Bronchial epithelial cell (primary cell): ENCODE data around the gene TEX38. TPM values are rescaled to one million over a fixed set of nuclear protein-coding genes. Genes with fewer than 3 reads are reported as not detected.
"Not testable (repeated sequence)": the region's sequence is repeated elsewhere in the genome, so short reads cannot be mapped to it uniquely, and the experiment has no call there.

ENCODE experiments used
- DNase-seq: peaks from one replicate; pipeline ENCODE4 v3.0.0-alpha.2; 2010; ENCODE audit warnings: low read depth
- FAIRE-seq: peaks from 2 replicates; lab custom pipeline; 2011; peaks lifted over from hg19 to GRCh38; lab: Jason Lieb, UNC
- H3K27me3 ChIP-seq: 2 replicates; pipeline ENCODE4 v1.5.1; 2011; ENCODE audit warnings: low read length; ENCODE audit not compliant: control insufficient read depth, insufficient read depth
- H3K36me3 ChIP-seq: 2 replicates; pipeline ENCODE4 v1.5.1; 2011; ENCODE audit warnings: low read length; ENCODE audit not compliant: control insufficient read depth, insufficient read depth
- H3K4me3 ChIP-seq: 2 replicates; pipeline ENCODE4 v1.5.1; 2011; ENCODE audit warnings: mild to moderate bottlenecking, low read depth, low read length, control low read depth
- total RNA-seq: library from RNA; depleted of rRNA; stranded (reverse); fragments of >200 nt; gene quantifications from 2 replicates; pipeline ENCODE4 v1.2.1, GENCODE V29; 2014
- TF ChIP-seq, protein P1 (sequence below): IDR thresholded peaks from 2 replicates; pipeline ENCODE4 v1.5.1; 2011; ENCODE audit warnings: mild to moderate bottlenecking, moderate library complexity, low read length, control low read depth, inconsistent platforms; ENCODE audit not compliant: insufficient read depth, severe bottlenecking

The TEX38 gene
- total RNA-seq, 1 donor from 2014 or later = not detected

DNA sequence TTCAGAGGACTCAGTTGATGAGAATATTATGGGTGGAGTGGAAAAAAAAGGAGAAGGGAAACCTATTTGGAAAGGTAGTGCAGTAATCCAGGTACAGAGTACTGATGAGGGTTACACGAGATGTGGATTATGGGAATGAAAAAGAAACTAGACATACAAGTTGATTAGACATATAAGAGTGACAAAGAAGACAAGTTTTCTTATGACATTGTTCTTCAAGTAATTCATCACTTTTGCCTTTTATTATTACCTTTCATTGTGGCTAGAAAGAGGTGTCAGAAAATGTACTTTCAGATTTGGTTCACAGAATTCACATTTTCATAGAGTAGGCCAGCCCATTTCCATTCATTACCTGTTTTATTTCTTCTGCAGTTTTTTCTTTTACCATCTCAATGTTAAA lies 13.9 kb upstream of the TEX38 start:
- Histone ChIP-seq H3K4me3 (no peak overlapping the region), H3K36me3 (no peaks in the 10 kb centered on the region), H3K27me3 (no peaks in the 10 kb centered on the region)
- FAIRE-seq = no peak
- TF ChIP-seq, protein P1, sequence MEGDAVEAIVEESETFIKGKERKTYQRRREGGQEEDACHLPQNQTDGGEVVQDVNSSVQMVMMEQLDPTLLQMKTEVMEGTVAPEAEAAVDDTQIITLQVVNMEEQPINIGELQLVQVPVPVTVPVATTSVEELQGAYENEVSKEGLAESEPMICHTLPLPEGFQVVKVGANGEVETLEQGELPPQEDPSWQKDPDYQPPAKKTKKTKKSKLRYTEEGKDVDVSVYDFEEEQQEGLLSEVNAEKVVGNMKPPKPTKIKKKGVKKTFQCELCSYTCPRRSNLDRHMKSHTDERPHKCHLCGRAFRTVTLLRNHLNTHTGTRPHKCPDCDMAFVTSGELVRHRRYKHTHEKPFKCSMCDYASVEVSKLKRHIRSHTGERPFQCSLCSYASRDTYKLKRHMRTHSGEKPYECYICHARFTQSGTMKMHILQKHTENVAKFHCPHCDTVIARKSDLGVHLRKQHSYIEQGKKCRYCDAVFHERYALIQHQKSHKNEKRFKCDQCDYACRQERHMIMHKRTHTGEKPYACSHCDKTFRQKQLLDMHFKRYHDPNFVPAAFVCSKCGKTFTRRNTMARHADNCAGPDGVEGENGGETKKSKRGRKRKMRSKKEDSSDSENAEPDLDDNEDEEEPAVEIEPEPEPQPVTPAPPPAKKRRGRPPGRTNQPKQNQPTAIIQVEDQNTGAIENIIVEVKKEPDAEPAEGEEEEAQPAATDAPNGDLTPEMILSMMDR = no peak
- no peak for DNase-seq

GRCh38 chr1:46659307-46659870 lies 12.3 kb upstream of the TEX38 start:
- H3K36me3 ChIP-seq = no peaks in the 10 kb centered on the region
- no peak for DNase-seq
- FAIRE-seq = no peak

GRCh38 chr1:46660116-46660515 lies 11.5 kb upstream of the TEX38 start:
- FAIRE-seq, DNase-seq, H3K27me3 ChIP-seq, H3K36me3 ChIP-seq, H3K4me3 ChIP-seq: not testable (repeated sequence)

More at GRCh38 chr1:46659307-46659870, 12.3 kb upstream of the TEX38 start:
- Histone ChIP-seq H3K27me3 (no peaks in the 10 kb centered on the region), H3K4me3 (no peak overlapping the region)
- TF ChIP-seq, protein P1 = no peak

- H3K4me3 ChIP-seq, DNase-seq, H3K27me3 ChIP-seq, FAIRE-seq, H3K36me3 ChIP-seq: not testable (repeated sequence)
Observed at GRCh38 chr1:46662919-46663318, 8.7 kb upstream of the TEX38 start.

DNA sequence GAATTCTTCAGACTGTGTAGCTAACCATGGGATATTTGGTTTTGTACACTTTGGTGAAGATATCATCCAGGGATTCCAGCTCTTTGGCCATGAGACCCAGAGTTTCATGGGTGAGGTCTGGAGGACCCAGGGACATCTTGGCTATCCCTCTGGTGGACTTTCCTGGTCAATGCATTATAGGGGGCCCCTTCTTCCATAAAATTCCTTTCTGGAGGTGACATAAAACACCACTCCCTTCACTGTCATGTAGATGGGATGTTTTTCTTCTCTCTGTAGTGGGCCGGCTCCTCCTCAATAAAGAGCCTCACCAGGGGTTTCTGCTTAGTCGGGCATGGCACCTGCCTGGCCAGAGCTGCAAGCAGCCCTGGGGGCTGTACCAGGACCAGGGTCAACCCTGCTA lies 5.7 kb upstream of the TEX38 start:
- FAIRE-seq = no peak
- Histone ChIP-seq H3K36me3 (peaks cover 3% of the 10 kb centered on the region), H3K27me3 (no peaks in the 10 kb centered on the region), H3K4me3 (no peak overlapping the region)
- no peak for DNase-seq
- TF ChIP-seq, protein P1 = no peak

GRCh38 chr1:46667782-46668760 lies 3.6 kb upstream of the TEX38 start, which contains the start of gene ATPAF1:
TSS of gene ATPAF1 (minus strand) at chr1:46668364. CDS start at chr1:46668322, 42 bp downstream.
- no peak for FAIRE-seq

More at GRCh38 chr1:46667782-46668760, 3.6 kb upstream of the TEX38 start, which contains the start of gene ATPAF1:
- peak; percentile 44 for DNase-seq
- Histone ChIP-seq H3K4me3 (peak within 1 kb of the TSS; percentile 66), H3K27me3 (no peaks in the 10 kb centered on the region), H3K36me3 (peaks cover 3% of the 10 kb centered on the region)
- TF ChIP-seq, protein P1 = no peak
